Measurements from ENCODE around the gene RPS10.

DNA sequence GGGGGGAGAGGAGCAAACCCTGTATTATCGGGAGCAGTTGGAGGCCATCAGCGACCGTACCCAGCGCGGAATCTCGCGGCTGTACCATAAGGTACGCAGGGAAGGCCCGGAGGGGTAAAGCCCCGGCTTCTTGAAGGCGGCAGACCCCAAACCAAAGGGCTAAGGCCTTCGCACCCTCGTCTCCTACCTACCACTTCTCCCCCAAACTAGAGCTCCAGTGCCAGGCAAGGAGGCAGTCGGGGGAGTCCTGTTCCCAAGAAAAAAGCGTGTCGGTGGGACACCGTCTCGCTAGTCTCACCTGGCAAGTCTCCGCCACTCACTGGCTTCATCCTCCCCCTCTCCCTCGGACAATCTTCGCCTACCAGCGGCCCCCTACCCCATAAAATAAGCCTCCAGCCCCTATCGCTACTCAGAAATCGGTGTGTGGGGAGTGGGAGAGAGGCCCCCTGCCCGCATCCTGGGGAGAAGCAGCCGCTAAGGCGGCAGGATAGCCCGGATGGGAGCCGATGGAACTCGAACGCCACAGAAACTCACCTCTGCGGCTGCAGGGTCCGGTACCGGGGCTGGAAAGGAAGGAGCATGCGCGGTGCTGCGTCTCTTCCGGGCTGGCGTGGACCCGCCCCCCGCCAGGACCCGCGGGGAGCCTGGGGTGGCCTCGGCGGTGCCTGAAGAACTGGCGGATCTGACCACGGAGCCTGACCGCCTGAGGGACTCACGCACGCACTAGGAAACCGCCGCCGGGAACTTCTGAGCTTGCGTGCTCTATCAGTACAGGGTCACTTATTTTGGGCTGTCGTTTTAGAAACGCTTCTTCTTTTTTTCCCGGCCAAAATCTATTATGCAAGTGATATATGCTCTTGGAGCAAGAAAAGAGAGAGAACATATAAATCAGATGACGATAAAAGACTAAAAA, at the start of gene RPS10:
- TF ChIP-seq, protein P1, sequence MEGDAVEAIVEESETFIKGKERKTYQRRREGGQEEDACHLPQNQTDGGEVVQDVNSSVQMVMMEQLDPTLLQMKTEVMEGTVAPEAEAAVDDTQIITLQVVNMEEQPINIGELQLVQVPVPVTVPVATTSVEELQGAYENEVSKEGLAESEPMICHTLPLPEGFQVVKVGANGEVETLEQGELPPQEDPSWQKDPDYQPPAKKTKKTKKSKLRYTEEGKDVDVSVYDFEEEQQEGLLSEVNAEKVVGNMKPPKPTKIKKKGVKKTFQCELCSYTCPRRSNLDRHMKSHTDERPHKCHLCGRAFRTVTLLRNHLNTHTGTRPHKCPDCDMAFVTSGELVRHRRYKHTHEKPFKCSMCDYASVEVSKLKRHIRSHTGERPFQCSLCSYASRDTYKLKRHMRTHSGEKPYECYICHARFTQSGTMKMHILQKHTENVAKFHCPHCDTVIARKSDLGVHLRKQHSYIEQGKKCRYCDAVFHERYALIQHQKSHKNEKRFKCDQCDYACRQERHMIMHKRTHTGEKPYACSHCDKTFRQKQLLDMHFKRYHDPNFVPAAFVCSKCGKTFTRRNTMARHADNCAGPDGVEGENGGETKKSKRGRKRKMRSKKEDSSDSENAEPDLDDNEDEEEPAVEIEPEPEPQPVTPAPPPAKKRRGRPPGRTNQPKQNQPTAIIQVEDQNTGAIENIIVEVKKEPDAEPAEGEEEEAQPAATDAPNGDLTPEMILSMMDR (IDR thresholded peaks at IDR 0.05; ENCODE audit: low read length): no peak
- TF ChIP-seq EZH2 (IDR thresholded peaks at IDR 0.05; ENCODE audit: borderline replicate concordance, low read length): no peak
